GM12878 (cell line): Measurements from ENCODE around the gene ARIH2. TPM values are rescaled to one million over a fixed set of nuclear protein-coding genes. Genes with fewer than 3 reads are reported as not detected.

ENCODE experiments used
- ATAC-seq: fragments of 200-7000 bp; cut with Tn5 transposase; 3 replicates; pipeline ENCODE4 v1.9.1; 2020; ENCODE audit warnings: mild to moderate bottlenecking, moderate library complexity
- BruUV-seq: library from RNA; stranded (reverse); fragments of 400-500 nt; replicated peaks from 2 replicates; lab custom pipeline; 2021; lab: Mats Ljungman, UMichigan
- CTCF ChIA-PET: fragments of 300-600 bp; sonication (Branson Sonifier 250); formaldehyde crosslinking; extraction: SDS; loops from one replicate; lab custom pipeline; 2021; ENCODE audit warnings: inconsistent platforms; lab: Yijun Ruan, JAX
- POLR2A ChIA-PET: fragments of 350-600 bp; formaldehyde crosslinking; extraction: SDS; loops from one replicate; lab custom pipeline; 2021; ENCODE audit warnings: inconsistent platforms; lab: Charles Lee
- RAD21 ChIA-PET: fragments of 300-600 bp; sonication (Branson Sonifier 250); formaldehyde crosslinking; loops from one replicate; lab custom pipeline; 2023; ENCODE audit warnings: antibody characterized with exemption; ENCODE audit not compliant: unreplicated experiment; lab: Charles Lee
- SMC1A ChIA-PET: fragments of 300-600 bp; sonication (Branson Sonifier 250); formaldehyde crosslinking; loops from one replicate; lab custom pipeline; 2023; ENCODE audit not compliant: unreplicated experiment, uncharacterized antibody; lab: Charles Lee
- DNase-seq: peaks from one replicate; pipeline ENCODE4 v3.0.0-alpha.2; 2011; ENCODE audit warnings: low read depth, low spot score
- FAIRE-seq: peaks from 3 replicates; lab custom pipeline; 2011; peaks lifted over from hg19 to GRCh38; lab: Jason Lieb, UNC
- H2AFZ ChIP-seq: 2 replicates; pipeline ENCODE4 v1.6.0; 2011; ENCODE audit warnings: low read depth, low read length, control low read depth; ENCODE audit not compliant: control insufficient read depth
- H3K27ac ChIP-seq: 2 replicates; pipeline ENCODE4 v1.5.1; 2011; ENCODE audit warnings: control low read depth; ENCODE audit not compliant: control insufficient read depth, insufficient read depth
- H3K27me3 ChIP-seq, 2 experiments: replicated peaks in 1 of 2; 2 replicates each; pipeline versions ENCODE4 v1.6.0 to v1.6.1; 2011; ENCODE audit warnings: low read length in 1 of 2; ENCODE audit not compliant: control insufficient read depth in 2 of 2, insufficient read depth in 2 of 2
- H3K36me3 ChIP-seq, 2 experiments: 2 replicates each; pipeline ENCODE4 v1.5.1; 2011; ENCODE audit warnings: low read length in 1 of 2; ENCODE audit not compliant: control insufficient read depth in 2 of 2, insufficient read depth in 2 of 2
- H3K4me1 ChIP-seq: 2 replicates; pipeline ENCODE4 v1.6.1; 2011; ENCODE audit warnings: mild to moderate bottlenecking, low read length, moderate library complexity, mixed read lengths; ENCODE audit not compliant: control insufficient read depth, insufficient read depth
- H3K4me2 ChIP-seq: 2 replicates; pipeline ENCODE4 v1.6.0; 2011; ENCODE audit warnings: control low read depth; ENCODE audit not compliant: control insufficient read depth, insufficient read depth
- H3K4me3 ChIP-seq: fragments of 200-600 bp; sonication (generic); 2 replicates; pipeline ENCODE4 v1.5.1; 2016
- H3K79me2 ChIP-seq: 2 replicates; pipeline ENCODE4 v1.6.0; 2011; ENCODE audit warnings: low read length; ENCODE audit not compliant: control insufficient read depth, insufficient read depth
- H3K9ac ChIP-seq: 2 replicates; pipeline ENCODE4 v1.8.0; 2011; ENCODE audit warnings: low read length, control low read depth, mixed read lengths; ENCODE audit not compliant: control insufficient read depth, insufficient read depth
- H3K9me3 ChIP-seq: replicated peaks from 3 replicates; pipeline ENCODE4 v1.5.1; 2011; ENCODE audit warnings: mild to moderate bottlenecking, low read length; ENCODE audit not compliant: control insufficient read depth, insufficient read depth
- H4K20me1 ChIP-seq: 2 replicates; pipeline ENCODE4 v1.6.0; 2011; ENCODE audit not compliant: control insufficient read depth, insufficient read depth
- BHLHE40 ChIP-seq, 2 experiments: fragments of 450-650 bp in 1 of 2; IDR thresholded peaks; 2 replicates each; pipeline ENCODE4 v1.6.1; 2011 to 2017; ENCODE audit warnings: low read depth in 2 of 2, borderline replicate concordance in 1 of 2, improper control_type of control experiment in 1 of 2, low read length in 1 of 2, mild to moderate bottlenecking in 1 of 2
- CHD4 ChIP-seq: fragments of 200-600 bp; sonication (generic); IDR thresholded peaks from 2 replicates; pipeline ENCODE4 v1.6.1; 2016; ENCODE audit warnings: mild to moderate bottlenecking
- KLF5 ChIP-seq: fragments of 450-650 bp; IDR thresholded peaks from 2 replicates; pipeline ENCODE4 v1.6.1; 2014; ENCODE audit warnings: mild to moderate bottlenecking; ENCODE audit not compliant: partially characterized antibody
- POLR2AphosphoS2 ChIP-seq: IDR thresholded peaks from 2 replicates; pipeline ENCODE4 v1.6.1; 2011; ENCODE audit warnings: low read depth, mild to moderate bottlenecking, low read length, improper control_type of control experiment, moderate library complexity
- POLR2AphosphoS5 ChIP-seq: IDR thresholded peaks from 2 replicates; pipeline ENCODE4 v1.6.1; 2011; ENCODE audit warnings: mild to moderate bottlenecking, low read length, inconsistent platforms
- SMARCA5 ChIP-seq: fragments of 450-650 bp; IDR thresholded peaks from 2 replicates; pipeline ENCODE4 v1.6.1; 2017; ENCODE audit warnings: mild to moderate bottlenecking
- WGBS: methylation state at CpG from one replicate; pipeline ENCODE4 v1.1.6; 2016; ENCODE audit warnings: low lambda C conversion rate; ENCODE audit not compliant: insufficient replicate concordance, insufficient coverage; ENCODE audit errors: missing lambda C conversion rate; 5-methylcytosine and 5-hydroxymethylcytosine counted together
- in situ Hi-C: fragments of 300-500 bp; cut with MboI; formaldehyde crosslinking; loops from 9 replicates; pipeline ENCODE4 v1.14.3; 2018; ENCODE audit warnings: mixed read lengths
- intact Hi-C: fragments of 100-400 bp; cut with micrococcal nuclease; formaldehyde crosslinking; loops from one replicate; pipeline ENCODE4 v1.14.2; 2022; ENCODE audit not compliant: unreplicated experiment
- polyA plus RNA-seq, 11 experiments: library from polyadenylated mRNA; depleted of rRNA in 4 of 11; unstranded in 6 of 11; stranded (reverse) in 5 of 11; fragments of >200 nt; fragmentation: Nextera tagmentation in 4 of 11; fragmentation: Illumina TruSeq in 1 of 11; extraction: Ambion mirVana in 4 of 11; extraction: Trizol in 1 of 11; gene quantifications; 1 replicate in 1 of 11; 2 replicates in 10 of 11; pipeline versions ENCODE4 v1.2.1 to v1.2.3, GENCODE V29; 2011 to 2016; ENCODE audit warnings: inconsistent platforms in 2 of 11, missing spikeins in 2 of 11, low read depth in 1 of 11
- total RNA-seq, 4 experiments: library from RNA; depleted of rRNA in 3 of 4; stranded (reverse); fragments of >200 nt in 3 of 4; fragmentation: Illumina TruSeq in 1 of 4; extraction: Trizol in 1 of 4; gene quantifications; 2 replicates each; pipeline versions ENCODE4 v1.2.1 to v1.2.3, GENCODE V29; 2013 to 2021
- TF ChIP-seq, protein P1 (sequence below): IDR thresholded peaks from 2 replicates; pipeline ENCODE4 v1.6.1; 2011; ENCODE audit warnings: borderline replicate concordance, low read depth, mild to moderate bottlenecking, moderate library complexity, low read length; ENCODE audit not compliant: insufficient read depth, poor library complexity, severe bottlenecking
- TF ChIP-seq, protein P2 (sequence below): fragments of 450-650 bp; formaldehyde crosslinking; IDR thresholded peaks from 2 replicates; pipeline ENCODE4 v1.5.0; 2022; ENCODE audit warnings: mild to moderate bottlenecking, missing genetic modification characterization

ARIH2 gene
- total and polyA plus RNA-seq, 10 of the 15 experiments (the other 5 are each of a cell fraction or from before 2014, with no cell fraction given) = 18.7 to 74.7 (median 63.7) TPM

DNA sequence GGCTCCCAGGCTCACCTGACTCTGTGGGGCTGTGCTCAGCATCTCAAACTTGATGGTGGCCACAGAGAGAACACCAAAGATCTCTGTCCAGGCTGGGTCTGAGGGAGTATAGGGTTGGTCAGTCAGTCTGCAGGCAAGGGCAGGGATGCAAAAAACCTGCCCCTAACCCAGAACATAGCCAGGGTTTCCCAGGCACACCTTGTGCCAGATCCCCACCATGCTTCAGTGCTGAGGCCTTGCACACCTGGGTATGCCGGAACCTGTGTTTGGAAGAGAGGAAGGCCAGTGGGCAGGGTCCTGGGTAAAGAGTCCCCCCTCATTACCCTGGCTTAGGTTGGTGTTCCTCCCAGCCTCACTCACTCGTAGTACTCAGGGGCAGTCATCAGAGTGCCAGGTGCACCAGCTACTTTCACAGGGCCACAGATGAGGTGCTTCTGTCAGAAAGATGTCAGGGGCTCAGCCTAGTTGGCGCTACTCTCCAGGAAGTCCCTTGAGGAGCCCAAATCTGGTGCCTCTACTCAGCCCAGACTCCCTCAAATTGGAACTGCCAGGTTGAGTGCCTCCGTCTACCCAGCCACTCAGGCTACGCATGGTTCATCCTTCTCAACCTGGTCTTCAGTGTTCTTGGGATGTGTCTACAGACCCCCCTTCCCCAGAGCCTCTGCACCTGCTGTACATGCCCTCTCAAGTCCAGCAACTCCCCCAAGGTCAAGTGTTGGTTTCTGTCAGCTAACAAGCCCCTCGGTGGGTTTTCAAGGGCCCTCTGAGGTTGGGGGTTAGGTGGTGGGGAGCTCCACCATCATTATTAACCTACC is 98.0 kb downstream of the ARIH2 start:
- no TSS peak for BruUV-seq
- CTCF ChIA-PET = interaction anchor here (0.6 to 5.9 kb wide), 3 partner anchors 9 to 27 kb away, joined by 3 to 83 read pairs (median 21); partner anchors contain the start of genes P4HTM and WDR6
- H3K9ac ChIP-seq = no peak overlapping the region
- TF ChIP-seq POLR2AphosphoS5 = peak; percentile 55; the same call in 1 of the 2 replicates
- TF ChIP-seq KLF5 = no peak
- no peak for TF ChIP-seq BHLHE40 (IDR thresholded peaks at IDR 0.05; ENCODE audit: borderline replicate concordance in 1 of 2, low read depth in 2 of 2, low read length in 1 of 2)
- TF ChIP-seq POLR2AphosphoS2 = peak; percentile 73
- TF ChIP-seq CHD4 = no peak
- TF ChIP-seq SMARCA5 = no peak
- TF ChIP-seq, protein P1, sequence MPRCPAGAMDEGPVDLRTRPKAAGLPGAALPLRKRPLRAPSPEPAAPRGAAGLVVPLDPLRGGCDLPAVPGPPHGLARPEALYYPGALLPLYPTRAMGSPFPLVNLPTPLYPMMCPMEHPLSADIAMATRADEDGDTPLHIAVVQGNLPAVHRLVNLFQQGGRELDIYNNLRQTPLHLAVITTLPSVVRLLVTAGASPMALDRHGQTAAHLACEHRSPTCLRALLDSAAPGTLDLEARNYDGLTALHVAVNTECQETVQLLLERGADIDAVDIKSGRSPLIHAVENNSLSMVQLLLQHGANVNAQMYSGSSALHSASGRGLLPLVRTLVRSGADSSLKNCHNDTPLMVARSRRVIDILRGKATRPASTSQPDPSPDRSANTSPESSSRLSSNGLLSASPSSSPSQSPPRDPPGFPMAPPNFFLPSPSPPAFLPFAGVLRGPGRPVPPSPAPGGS = peak; percentile 14
- TF ChIP-seq, protein P2, sequence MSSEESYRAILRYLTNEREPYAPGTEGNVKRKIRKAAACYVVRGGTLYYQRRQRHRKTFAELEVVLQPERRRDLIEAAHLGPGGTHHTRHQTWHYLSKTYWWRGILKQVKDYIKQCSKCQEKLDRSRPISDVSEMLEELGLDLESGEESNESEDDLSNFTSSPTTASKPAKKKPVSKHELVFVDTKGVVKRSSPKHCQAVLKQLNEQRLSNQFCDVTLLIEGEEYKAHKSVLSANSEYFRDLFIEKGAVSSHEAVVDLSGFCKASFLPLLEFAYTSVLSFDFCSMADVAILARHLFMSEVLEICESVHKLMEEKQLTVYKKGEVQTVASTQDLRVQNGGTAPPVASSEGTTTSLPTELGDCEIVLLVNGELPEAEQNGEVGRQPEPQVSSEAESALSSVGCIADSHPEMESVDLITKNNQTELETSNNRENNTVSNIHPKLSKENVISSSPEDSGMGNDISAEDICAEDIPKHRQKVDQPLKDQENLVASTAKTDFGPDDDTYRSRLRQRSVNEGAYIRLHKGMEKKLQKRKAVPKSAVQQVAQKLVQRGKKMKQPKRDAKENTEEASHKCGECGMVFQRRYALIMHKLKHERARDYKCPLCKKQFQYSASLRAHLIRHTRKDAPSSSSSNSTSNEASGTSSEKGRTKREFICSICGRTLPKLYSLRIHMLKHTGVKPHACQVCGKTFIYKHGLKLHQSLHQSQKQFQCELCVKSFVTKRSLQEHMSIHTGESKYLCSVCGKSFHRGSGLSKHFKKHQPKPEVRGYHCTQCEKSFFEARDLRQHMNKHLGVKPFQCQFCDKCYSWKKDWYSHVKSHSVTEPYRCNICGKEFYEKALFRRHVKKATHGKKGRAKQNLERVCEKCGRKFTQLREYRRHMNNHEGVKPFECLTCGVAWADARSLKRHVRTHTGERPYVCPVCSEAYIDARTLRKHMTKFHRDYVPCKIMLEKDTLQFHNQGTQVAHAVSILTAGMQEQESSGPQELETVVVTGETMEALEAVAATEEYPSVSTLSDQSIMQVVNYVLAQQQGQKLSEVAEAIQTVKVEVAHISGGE (CRISPR knock-in tag) = no peak
- TF ChIP-seq, all 136 proteins: peak for 3
- FAIRE-seq = no peak
- no peak for ATAC-seq
- POLR2A ChIA-PET = interaction anchor here (1.6 to 2.8 kb wide), 3 partner anchors 9 to 77 kb away, joined by 6 to 28 read pairs (median 7); partner anchors contain the start of genes QRICH1 and WDR6
- Histone ChIP-seq H4K20me1 (0 out of 2 replicates have a peak, but pooled peaks cover 3% of the 10 kb centered on the region), H3K79me2 (peaks cover 25% of the 10 kb centered on the region), H3K4me3 (no peak overlapping the region), H3K9me3 (no peaks in the 10 kb centered on the region), H3K36me3 (peaks cover 24 to 30% of the 10 kb centered on the region in 2 experiments), H3K4me2 (peak overlapping the region; percentile 86), H3K4me1 (peaks cover 5% of the 10 kb centered on the region; the same call in 1 of the 2 replicates), H3K27me3 (no peaks in the 10 kb centered on the region), H2AFZ (no peak overlapping the region), H3K27ac (no peak overlapping the region)
- in situ Hi-C loops (no loop called here), intact Hi-C loops (no loop called here)
- WGBS = 74% methylated on average over 6 of the region's 6 CpGs
- RAD21 ChIA-PET = interaction anchor here (2.3 kb wide), 1 partner anchor 29 kb away, joined by 12 read pairs; no protein-coding TSS in a partner anchor
- DNase-seq = no peak
- SMC1A ChIA-PET = interaction anchor here (1.3 to 4.2 kb wide), 2 partner anchors 9 to 29 kb away, joined by 3 to 21 read pairs; partner anchors contain the start of gene WDR6
